MG63 (cell line): ENCODE results near the gene SLCO3A1. TPM values are rescaled to one million over a fixed set of nuclear protein-coding genes. Genes with fewer than 3 reads are reported as not detected.
A peak's percentile ranks its signal among the peaks of the same experiment; 100 is the strongest.

Source experiments
- DNase-seq: peaks from one replicate; pipeline ENCODE4 v3.0.0-alpha.2; 2020
- H3K27me3 ChIP-seq: fragments of 250-450 bp; sonication (Bioruptor Pico); 2 replicates; pipeline ENCODE4 v1.5.1; 2020; ENCODE audit warnings: mild to moderate bottlenecking, moderate library complexity
- H3K36me3 ChIP-seq: fragments of 250-450 bp; sonication (Bioruptor Pico); 2 replicates; pipeline ENCODE4 v1.5.1; 2020; ENCODE audit warnings: mild to moderate bottlenecking, moderate library complexity
- H3K4me3 ChIP-seq: fragments of 250-450 bp; sonication (Bioruptor Pico); 2 replicates; pipeline ENCODE4 v1.5.1; 2020; ENCODE audit warnings: mild to moderate bottlenecking, moderate library complexity
- H3K9me3 ChIP-seq: fragments of 250-450 bp; sonication (Bioruptor Pico); 2 replicates; pipeline ENCODE4 v1.5.1; 2020; ENCODE audit warnings: mild to moderate bottlenecking, moderate library complexity
- total RNA-seq: library from RNA; depleted of rRNA; stranded (reverse); fragments of >200 nt; shearing (Covaris generic); gene quantifications from 2 replicates; pipeline ENCODE4 v1.2.3, GENCODE V29; 2014; ENCODE audit warnings: low replicate concordance

Gene SLCO3A1
- total RNA-seq, 1 experiment from 2014 or later, result 37.4 TPM

DNA sequence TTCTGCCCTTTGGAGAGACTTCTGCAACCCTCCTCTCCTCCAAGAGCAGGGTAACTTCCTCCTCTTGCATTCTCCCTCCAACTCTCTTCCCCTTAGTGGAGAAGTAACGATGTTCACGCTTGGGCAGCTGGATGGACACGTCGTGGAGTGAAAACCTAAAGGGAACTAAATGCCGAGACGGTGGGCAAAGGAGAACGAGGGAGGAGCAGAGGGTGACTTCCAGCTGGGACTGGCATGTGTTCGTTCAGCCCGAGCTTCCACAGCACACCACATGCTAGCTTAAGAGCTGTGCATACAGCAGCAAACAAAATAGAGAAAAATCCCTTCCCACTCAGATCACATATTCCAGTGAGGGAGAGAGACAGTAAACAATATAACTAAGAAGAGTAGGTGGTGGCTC, 179.8 kb downstream of the SLCO3A1 start:
- H3K9me3 ChIP-seq, result no peaks in the 10 kb centered on the region
- no peaks in the 10 kb centered on the region for H3K36me3 ChIP-seq
- H3K4me3 ChIP-seq, result no peak overlapping the region
- no peaks in the 10 kb centered on the region for H3K27me3 ChIP-seq
- no peak for DNase-seq

DNA sequence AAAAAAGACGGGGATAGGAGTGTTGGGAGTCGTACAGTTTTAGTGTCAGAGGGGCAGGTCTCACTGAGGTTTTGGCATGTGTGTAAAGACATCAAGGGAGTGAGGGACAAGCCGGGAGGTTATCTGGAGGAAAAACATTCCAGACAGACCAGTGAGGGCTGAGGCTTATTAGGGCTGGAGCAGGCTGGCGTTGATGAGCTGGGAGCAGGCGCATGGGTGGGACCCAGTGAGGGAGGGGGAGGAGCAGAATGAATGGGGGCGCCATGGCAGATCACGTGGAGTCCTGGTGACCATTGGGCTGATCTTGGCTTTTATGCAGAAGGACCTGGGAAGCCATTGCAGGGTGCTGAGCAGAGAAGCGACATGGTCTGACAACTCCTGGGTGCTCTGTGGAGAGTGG, 180.2 kb downstream of the SLCO3A1 start:
- no peak for DNase-seq
- no peaks in the 10 kb centered on the region for H3K27me3 ChIP-seq

DNA sequence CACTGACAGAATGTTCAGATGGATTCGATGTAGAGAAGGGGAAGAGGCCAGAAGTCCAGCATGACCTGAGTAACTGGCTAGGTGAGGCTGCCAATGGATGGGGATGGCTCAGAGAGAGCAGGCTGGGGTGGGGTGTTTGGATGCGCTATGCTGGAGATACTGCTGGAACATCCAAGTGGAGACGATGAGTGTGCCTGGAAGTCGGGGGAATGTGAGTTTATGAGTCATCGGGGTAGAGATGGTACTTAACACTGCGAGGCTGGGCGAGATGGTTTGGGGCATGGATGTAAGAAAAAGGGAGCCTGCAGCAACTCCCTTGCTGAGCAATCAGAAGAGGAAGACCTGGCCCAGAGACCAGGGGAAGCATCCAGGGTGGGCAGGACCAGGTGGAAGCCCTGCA, 180.7 kb downstream of the SLCO3A1 start:
- no peaks in the 10 kb centered on the region for H3K27me3 ChIP-seq
- H3K36me3 ChIP-seq, result no peaks in the 10 kb centered on the region

More for the DNA sequence above, 180.2 kb downstream of the SLCO3A1 start:
- Histone ChIP-seq H3K9me3 (no peaks in the 10 kb centered on the region; the same call in 1 of the 2 replicates), H3K4me3 (no peak overlapping the region), H3K36me3 (no peaks in the 10 kb centered on the region)

DNA sequence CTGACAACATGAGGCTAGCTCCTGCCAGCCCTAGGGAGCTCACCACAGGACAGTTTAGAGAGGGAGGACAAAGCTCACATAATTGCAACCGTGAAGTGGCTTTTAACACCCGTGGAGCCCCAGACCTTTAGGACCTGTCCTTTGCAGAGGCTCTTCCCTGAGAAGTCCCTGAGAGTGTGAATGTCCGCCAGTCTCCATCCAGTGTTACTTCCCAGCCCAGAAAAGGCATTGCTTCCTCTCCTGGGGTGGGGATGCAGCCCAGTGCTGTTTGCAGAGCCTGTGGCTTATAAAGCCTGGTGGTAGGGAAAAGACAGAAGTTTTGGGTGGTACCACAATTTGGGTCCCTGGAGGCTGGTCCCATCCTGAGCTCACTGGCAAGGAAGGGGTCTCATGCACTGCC, 182.0 kb downstream of the SLCO3A1 start:
- Histone ChIP-seq H3K36me3 (no peaks in the 10 kb centered on the region), H3K27me3 (no peaks in the 10 kb centered on the region), H3K9me3 (peaks cover 7% of the 10 kb centered on the region), H3K4me3 (no peak overlapping the region)
- no peak for DNase-seq

More for the DNA sequence above, 180.7 kb downstream of the SLCO3A1 start:
- H3K4me3 ChIP-seq, result no peak overlapping the region
- H3K9me3 ChIP-seq, result peaks cover 5% of the 10 kb centered on the region
- DNase-seq, result peak; percentile 28

DNA sequence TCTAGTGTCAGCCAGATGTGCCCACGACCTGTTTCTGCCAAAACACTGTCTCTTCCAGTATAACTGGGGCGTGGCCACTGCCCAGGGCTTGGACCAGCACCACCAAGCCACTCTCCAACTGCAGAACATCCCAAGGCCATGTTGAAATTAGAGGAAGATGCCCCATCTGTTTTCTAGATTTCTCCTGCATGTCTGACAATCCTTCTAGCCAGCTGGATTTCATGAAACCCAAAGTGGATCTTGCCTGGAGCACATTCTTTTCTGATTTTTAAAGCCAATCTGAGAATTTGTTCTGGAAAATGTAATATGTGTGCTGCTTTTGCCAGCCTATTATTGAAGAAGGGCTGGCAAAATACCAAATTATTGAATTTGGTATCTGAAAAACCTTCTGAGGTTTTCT, 182.5 kb downstream of the SLCO3A1 start:
- no peaks in the 10 kb centered on the region for H3K27me3 ChIP-seq
- H3K9me3 ChIP-seq, result peaks cover 7% of the 10 kb centered on the region
- H3K4me3 ChIP-seq, result no peak overlapping the region
- no peaks in the 10 kb centered on the region for H3K36me3 ChIP-seq
- no peak for DNase-seq

DNA sequence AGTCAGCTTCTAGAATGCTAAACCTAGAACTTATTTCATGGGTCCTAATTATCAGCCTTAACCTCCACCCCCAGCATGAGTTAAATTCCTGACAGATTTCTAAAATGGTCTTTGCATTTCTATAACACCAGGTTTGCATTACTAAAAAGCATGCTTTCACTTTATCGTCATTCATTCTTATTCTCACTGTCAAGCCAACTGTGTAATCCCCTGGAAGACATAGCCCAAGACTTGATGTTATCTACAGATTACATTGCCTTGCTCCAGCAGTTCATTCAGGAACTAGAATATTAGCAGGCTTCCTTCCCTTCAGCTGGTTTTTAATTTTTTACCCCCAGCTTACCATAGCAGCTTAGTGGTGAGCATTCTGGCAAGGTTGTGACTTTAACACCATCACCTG, 184.0 kb downstream of the SLCO3A1 start:
- Histone ChIP-seq H3K9me3 (peaks cover 7% of the 10 kb centered on the region), H3K36me3 (no peaks in the 10 kb centered on the region), H3K4me3 (no peak overlapping the region), H3K27me3 (no peaks in the 10 kb centered on the region)
- DNase-seq, result no peak

DNA sequence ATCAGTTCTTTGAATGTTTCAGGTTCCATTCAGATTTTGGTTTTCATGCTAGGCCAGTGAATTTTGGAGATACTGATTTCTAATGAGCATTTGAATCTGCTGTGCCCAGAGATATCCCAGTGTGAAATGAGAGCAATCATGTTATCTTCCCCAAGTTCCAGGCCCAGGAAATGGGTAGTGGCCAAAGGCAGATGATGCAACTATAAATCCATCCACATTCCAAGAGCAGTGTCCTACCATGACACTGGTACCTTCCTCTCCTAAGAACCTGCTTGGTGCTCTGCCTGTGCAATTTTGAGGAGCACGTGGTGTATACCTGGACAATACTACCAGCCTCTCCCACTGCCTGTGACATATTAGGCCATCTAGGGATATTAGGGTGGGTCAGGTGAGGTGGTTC, 186.8 kb downstream of the SLCO3A1 start:
- H3K4me3 ChIP-seq, result no peak overlapping the region
- H3K9me3 ChIP-seq, result peaks cover 7% of the 10 kb centered on the region
- H3K36me3 ChIP-seq, result no peaks in the 10 kb centered on the region
- H3K27me3 ChIP-seq, result no peaks in the 10 kb centered on the region
- no peak for DNase-seq

DNA sequence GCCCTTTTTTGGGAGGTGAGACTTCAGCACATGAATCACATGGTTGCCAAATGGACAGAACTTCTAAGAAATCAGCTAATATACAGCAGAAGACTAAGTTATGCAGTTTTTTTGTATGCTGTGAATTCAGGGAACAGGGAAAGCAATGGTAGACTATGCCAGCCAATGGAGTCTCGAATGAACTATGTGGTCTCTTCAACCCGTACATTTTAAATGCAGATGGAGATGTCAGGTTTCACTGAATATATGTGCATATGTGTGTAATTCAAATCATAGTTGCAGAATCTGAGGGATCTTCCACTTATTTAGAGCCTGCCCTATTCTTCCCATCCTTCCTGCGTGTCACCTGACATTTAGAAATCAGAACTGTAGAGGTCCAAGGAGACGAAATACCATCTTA, 187.9 kb downstream of the SLCO3A1 start:
- no peaks in the 10 kb centered on the region for H3K27me3 ChIP-seq
- H3K4me3 ChIP-seq, result no peak overlapping the region
- no peaks in the 10 kb centered on the region for H3K36me3 ChIP-seq
- DNase-seq, result no peak
- H3K9me3 ChIP-seq, result peaks cover 7% of the 10 kb centered on the region

DNA sequence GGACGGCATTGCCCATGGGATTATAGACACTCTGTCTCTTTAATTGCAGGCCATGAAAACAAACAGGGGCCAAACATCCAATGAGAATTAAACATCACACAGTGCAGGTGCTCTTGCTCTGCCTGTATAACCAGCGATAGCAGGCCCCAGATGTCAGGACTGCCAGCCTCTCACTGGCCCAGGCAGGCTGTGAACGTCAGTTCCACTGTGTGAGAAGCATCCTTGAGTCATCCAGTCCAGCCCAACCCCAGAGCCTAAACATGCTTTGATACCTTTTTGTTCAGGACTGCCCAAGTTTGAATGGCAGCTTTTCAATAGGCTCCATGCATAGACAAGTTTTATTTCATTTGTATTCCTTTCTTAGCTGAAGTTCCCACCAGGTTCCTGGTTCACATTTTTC, 189.8 kb downstream of the SLCO3A1 start:
- peaks cover 7% of the 10 kb centered on the region for H3K9me3 ChIP-seq
- no peak overlapping the region for H3K4me3 ChIP-seq
- no peaks in the 10 kb centered on the region for H3K27me3 ChIP-seq
- no peaks in the 10 kb centered on the region for H3K36me3 ChIP-seq
- DNase-seq, result no peak

DNA sequence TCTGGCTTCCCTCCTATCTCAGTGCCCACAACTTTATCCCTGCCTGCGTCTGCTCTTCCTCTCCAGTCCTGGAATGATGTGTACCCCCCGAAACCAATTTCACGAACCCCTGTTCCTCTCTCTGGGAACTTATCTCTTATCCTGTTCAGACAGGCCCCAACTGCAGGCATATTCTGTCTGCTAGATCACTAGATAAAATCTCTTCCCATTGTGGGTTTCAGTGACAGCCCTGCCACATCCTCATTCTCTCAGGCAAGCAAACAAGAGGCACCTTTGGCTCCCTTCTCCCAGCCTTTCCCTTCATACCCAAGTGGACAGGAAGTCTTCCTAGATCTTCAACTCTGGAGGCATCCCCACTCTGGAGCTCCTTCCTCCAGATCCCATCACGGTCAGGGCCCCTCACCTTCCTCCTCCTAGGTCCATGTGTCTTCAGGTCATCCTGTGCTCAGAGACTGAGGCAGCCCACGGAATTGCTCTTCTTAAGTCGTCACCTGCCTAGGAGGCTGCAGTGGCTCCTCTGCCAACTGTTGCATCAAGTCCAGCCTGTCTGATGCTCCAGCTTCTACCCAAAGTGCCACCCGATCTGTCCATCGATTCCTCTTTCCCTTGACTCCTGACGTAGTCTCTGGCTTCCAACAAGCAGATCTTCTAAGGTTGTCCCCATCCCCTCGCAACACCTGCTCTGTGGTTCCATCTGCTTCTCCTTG, 190.8 kb downstream of the SLCO3A1 start:
- Histone ChIP-seq H3K9me3 (peaks cover under 1% of the 10 kb centered on the region; the same call in 1 of the 2 replicates), H3K36me3 (no peaks in the 10 kb centered on the region), H3K27me3 (no peaks in the 10 kb centered on the region), H3K4me3 (no peak overlapping the region)
- no peak for DNase-seq

DNA sequence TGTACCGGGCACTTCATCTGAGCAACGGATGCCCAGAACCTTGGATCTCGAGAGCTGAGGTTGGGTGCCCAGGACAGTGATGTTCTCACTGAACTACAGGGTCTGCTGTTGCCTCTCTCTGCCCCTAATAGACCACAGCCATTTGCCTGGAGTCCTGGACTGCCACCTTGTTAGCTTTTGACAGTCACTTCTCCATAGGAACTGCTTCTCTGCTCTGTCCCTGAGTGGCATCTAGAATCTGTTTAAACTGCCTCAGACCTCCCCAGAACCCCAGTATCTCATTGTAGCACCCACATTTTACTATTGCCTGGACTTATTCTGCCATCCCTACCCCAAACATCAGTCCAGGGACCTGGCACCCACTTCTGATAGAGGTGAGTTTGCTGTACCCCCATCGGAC, 194.4 kb downstream of the SLCO3A1 start:
- Histone ChIP-seq H3K27me3 (no peaks in the 10 kb centered on the region), H3K36me3 (no peaks in the 10 kb centered on the region), H3K9me3 (no peaks in the 10 kb centered on the region), H3K4me3 (no peak overlapping the region)
- DNase-seq, result no peak

DNA sequence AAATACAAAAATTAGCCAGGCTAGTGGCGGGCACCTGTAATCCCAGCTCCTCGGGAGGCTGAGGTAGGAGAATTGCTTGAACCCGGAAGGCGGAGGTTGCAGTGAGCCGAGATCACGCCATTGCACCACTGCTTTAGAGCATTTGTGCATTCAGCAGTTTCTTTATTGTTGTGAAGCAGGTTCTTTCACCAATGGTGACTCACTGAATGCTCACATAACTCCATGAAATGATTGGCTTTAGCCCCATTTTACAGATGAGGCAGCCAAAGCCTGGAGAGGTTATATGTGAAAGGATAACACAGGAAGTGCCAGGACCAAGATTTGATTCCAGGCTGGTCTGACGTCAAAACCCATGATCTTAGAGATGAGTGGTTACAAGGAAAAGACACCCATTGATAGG, 195.2 kb downstream of the SLCO3A1 start:
- no peaks in the 10 kb centered on the region for H3K36me3 ChIP-seq
- peak; percentile 12 for DNase-seq
- no peak overlapping the region for H3K4me3 ChIP-seq
- H3K27me3 ChIP-seq, result no peaks in the 10 kb centered on the region
- no peaks in the 10 kb centered on the region for H3K9me3 ChIP-seq

DNA sequence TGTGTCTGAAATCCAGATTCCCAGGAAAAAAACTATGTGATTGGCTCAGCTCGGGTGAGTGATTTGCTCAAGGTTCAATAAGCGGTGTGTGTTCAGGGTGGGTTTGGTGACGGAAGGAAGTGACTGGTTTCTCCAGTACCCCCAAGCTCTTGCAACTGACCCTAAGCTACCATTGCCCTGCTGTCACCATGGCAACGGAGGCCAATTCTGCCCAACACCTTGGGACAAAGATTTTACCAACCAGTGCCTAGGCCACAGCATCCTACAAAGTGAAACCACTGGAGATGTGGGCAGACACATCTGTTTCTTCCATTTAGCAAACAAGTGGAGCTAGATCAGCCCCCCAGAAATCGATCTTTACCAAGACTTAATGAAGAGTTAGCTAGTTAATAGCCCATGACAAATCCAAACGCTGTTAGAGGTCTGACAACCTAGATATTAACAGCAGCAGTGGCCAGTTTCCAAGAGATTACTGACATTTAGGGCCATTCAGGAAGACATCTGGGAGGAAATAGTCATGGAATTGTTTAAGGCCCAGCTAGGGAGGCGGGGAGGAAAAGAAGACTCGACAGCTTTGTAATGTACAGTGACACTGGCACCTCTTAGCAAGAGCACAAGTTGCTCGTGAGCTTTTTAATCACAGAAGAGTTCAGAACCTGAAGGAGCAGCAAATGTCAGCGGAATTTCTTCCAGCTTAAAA, 195.9 kb downstream of the SLCO3A1 start:
- DNase-seq, result no peak
- Histone ChIP-seq H3K4me3 (no peak overlapping the region), H3K36me3 (no peaks in the 10 kb centered on the region), H3K9me3 (no peaks in the 10 kb centered on the region), H3K27me3 (no peaks in the 10 kb centered on the region)

DNA sequence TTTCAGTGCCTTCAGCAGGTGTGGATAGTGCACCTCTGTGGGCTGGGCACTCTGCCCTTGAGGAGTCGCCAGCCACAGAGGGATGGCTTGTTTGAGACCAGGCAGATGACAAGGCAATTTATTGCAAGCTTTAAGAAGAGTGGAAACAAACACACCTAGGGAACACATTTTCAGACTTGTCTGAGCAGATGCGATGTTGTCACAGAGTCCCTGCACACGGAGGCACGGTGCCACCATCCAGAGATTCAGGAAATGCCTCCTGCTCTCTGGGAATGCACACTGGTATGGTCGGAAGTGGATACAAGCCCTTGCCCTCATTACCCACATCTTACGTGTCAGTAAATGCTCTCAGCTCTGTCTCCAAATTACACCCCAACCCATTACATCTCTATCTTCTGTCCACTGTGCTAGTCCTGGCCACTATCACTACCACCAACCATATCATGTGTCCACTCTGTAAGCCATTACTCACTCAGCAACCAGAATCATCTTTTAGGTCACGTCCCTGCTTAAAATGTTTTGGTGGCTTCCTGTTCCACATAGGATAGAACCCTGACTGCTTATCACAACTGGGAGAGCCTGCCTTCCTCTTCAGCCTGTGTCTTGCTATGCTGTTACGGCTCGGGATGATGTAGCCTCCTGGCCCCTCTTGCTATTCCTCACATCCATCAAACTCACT, 196.9 kb downstream of the SLCO3A1 start:
- no peaks in the 10 kb centered on the region for H3K27me3 ChIP-seq
- H3K9me3 ChIP-seq, result no peaks in the 10 kb centered on the region
- no peak for DNase-seq
- H3K36me3 ChIP-seq, result no peaks in the 10 kb centered on the region
- no peak overlapping the region for H3K4me3 ChIP-seq

DNA sequence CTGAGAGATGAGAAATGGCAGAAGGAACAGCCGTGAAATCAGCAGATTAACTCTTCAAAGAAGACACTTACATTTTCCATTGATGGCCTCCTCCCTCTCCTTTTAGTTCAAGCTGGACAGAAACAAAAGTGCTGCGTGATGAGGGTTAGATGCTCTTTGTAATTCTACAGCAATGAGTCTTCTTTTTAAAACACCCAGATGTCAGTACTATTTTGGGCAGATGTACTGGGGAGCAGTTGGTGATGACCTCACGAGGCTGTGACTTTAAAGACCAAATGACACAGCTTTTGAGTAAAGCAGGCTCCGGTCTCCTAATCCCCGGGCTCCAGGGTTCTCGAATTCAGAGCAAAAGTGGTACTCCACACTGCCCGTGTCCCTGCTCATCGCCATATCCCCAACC, 198.2 kb downstream of the SLCO3A1 start:
- Histone ChIP-seq H3K36me3 (no peaks in the 10 kb centered on the region), H3K4me3 (no peak overlapping the region), H3K9me3 (no peaks in the 10 kb centered on the region), H3K27me3 (no peaks in the 10 kb centered on the region)
- no peak for DNase-seq

DNA sequence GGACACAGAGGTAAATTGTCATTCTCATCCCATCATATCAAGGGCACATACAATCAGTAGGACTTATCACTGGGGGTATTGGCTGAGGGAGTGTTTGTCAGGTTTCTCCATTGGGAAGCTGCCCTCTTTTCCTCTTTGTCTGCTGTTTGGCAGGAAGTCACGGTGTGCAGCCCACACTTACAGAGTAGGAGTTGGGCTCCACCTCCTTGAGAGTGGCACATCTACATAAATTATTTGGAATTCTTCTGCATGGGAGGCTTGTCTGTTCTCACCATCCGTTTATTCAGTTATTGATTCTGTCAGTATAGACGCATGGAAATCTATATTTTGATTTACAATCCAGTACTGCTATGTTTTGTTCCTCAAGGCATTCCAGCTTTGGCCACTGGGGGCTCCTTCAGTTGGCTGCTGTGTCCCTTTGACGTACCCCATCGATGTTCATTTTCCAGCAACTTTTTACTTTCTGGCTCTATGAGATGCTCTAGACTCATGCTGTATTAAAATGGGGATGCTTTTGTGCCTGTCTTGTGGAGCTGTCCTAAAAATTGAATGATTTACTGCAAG, 200.3 kb downstream of the SLCO3A1 start:
- Histone ChIP-seq H3K36me3 (no peaks in the 10 kb centered on the region), H3K4me3 (no peak overlapping the region), H3K9me3 (no peaks in the 10 kb centered on the region), H3K27me3 (no peaks in the 10 kb centered on the region)
- DNase-seq, result no peak

DNA sequence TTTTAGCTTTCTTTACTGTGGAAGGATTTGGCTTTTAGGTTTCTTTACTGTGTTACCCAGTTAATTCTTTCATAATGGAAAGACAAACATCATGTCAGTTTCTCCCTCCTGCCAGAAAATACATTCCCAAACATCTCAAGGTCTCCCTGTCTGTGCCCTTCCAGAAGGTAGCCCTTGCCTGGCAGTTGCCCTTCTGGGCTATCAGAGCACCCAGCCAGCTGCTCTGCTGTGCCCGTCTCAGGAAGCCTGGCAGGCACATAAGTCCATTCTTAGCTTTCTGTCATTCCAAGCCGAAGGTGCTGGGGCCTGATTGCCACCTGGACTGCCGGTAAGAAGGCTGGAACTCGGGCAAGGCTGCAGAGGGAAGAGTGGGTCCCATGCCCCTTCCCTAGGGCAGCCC, 203.4 kb downstream of the SLCO3A1 start:
- no peak overlapping the region for H3K4me3 ChIP-seq
- no peaks in the 10 kb centered on the region for H3K9me3 ChIP-seq
- no peak for DNase-seq
- H3K27me3 ChIP-seq, result no peaks in the 10 kb centered on the region
- no peaks in the 10 kb centered on the region for H3K36me3 ChIP-seq
